Measurements from ENCODE around the gene RNPEPL1. TPM values are rescaled to one million over a fixed set of nuclear protein-coding genes. Genes with fewer than 3 reads are reported as not detected.

Gene RNPEPL1
- total and polyA plus RNA-seq, 5 donors from 2014 or later = 28.5 to 167 (median 70.8) TPM

DNA sequence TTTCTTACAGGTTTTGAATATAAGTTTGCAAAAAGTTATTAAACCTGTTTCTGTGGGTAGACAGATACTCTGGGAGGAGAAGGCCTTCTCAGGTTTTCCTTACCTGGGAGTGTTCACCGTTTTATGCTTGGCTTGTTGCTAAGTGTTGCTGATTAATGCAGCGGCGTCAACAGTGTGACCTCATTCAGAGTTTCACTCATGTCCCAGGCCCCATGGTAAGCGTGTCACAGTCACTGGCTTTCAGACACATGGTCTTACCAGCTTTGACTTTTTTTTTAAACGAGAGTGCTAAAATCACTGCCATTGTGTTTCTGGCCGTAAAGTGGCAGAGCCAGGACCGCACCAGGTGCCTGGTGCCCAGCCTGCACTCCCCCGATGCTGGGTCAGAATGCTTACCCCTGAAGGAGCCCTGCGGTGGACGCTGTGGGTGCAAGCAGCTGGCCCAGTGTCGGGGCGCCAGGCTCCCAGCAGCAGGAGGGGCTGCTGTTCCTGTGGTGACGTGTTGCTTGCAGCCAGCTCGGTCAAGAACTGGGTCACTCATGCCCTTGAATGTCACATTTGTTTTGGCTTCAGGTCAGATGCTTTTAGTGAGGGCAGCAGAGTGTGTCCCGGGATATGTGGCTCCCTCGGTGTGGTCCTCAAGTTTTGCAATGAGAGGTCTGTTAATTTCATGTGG is 21.7 kb downstream of the RNPEPL1 start:
- no peak overlapping the region for H3K27ac ChIP-seq (ENCODE audit: insufficient read depth, low read length, poor library complexity, severe bottlenecking)
- H3K4me3 ChIP-seq (ENCODE audit: low read depth, low read length) = no peak overlapping the region
- peaks cover 30% of the 10 kb centered on the region for H3K4me1 ChIP-seq (ENCODE audit: control insufficient read depth, insufficient read depth, low read length, poor library complexity, severe bottlenecking)
- peaks cover 35% of the 10 kb centered on the region for H3K36me3 ChIP-seq (ENCODE audit: control insufficient read depth, insufficient read depth, low read length)
- no peaks in the 10 kb centered on the region for H3K9me3 ChIP-seq (ENCODE audit: control insufficient read depth in 2 of 2, low read length in 2 of 2)
- DNase-seq = no peak
- no peaks in the 10 kb centered on the region for H3K27me3 ChIP-seq (ENCODE audit: control insufficient read depth, insufficient read depth, low read length)
- no peaks in the 10 kb centered on the region for H3K9me3 Mint-ChIP-seq
- peaks cover 0 to 43% (median 20%) of the 10 kb centered on the region in 4 donors for H3K4me1 Mint-ChIP-seq
- H3K27me3 Mint-ChIP-seq = no peaks in the 10 kb centered on the region
- no peak overlapping the region for H3K27ac Mint-ChIP-seq
- no peak for ATAC-seq (ENCODE audit: low read depth in 2 of 2)
- H3K4me3 Mint-ChIP-seq = peak overlapping the region in 1 of 4 donors; percentile 58
- no peaks in the 10 kb centered on the region for H3K36me3 Mint-ChIP-seq

DNA sequence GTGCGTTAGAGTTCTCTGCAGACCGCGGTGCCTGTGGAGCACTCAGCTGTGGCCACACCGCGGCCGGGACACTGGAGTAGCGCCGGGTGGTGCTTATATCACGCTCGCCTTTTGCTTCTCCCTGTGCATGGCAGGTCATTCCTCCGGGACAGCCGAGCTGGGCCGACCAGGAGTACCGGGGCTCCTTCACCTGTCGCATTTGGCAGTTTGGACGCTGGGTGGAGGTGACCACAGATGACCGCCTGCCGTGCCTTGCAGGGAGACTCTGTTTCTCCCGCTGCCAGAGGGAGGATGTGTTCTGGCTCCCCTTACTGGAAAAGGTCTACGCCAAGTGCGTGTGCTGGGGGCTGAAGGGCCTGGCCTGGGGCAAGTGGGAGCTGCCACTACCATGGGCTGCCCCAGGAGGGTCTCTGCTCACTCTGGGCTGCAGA is 22.4 kb downstream of the RNPEPL1 start:
- Histone ChIP-seq H3K9me3 (ENCODE audit: control insufficient read depth in 2 of 2, low read length in 2 of 2) (no peaks in the 10 kb centered on the region), H3K27ac (ENCODE audit: insufficient read depth, low read length, poor library complexity, severe bottlenecking) (no peak overlapping the region), H3K4me3 (ENCODE audit: low read depth, low read length) (no peak overlapping the region), H3K36me3 (ENCODE audit: control insufficient read depth, insufficient read depth, low read length) (peaks cover 35% of the 10 kb centered on the region), H3K4me1 (ENCODE audit: control insufficient read depth, insufficient read depth, low read length, poor library complexity, severe bottlenecking) (peaks cover 23% of the 10 kb centered on the region), H3K27me3 (ENCODE audit: control insufficient read depth, insufficient read depth, low read length) (no peaks in the 10 kb centered on the region)
- no peaks in the 10 kb centered on the region for H3K27me3 Mint-ChIP-seq
- ATAC-seq (ENCODE audit: low read depth in 2 of 2) = no peak
- peaks cover 0 to 36% (median 19%) of the 10 kb centered on the region in 4 donors for H3K4me1 Mint-ChIP-seq
- no peaks in the 10 kb centered on the region for H3K36me3 Mint-ChIP-seq
- no peak overlapping the region for H3K27ac Mint-ChIP-seq
- H3K9me3 Mint-ChIP-seq = no peaks in the 10 kb centered on the region
- H3K4me3 Mint-ChIP-seq = peak overlapping the region in 2 of 4 donors; percentile 58 to 64
- DNase-seq = no peak

DNA sequence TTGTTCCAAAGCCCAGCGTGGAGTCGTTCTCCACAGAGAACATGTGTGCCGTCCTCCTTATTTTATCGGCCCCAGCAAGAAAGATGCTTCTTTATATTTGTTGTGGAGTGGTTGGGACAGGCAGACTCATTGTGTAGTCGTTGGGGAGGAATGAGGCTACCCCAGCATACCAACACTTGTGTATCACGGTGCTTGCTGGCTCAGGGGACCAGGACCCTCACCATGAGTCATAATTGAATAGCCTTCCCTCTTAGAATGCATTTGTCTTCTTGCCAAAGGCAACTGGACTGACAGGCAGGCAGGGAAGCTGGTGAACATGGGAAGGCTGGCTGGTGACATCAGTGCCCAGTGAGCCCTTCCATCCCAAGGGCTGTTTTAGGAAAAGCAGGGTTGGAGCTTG is 22.9 kb downstream of the RNPEPL1 start:
- ATAC-seq (ENCODE audit: low read depth in 2 of 2) = no peak

DNA sequence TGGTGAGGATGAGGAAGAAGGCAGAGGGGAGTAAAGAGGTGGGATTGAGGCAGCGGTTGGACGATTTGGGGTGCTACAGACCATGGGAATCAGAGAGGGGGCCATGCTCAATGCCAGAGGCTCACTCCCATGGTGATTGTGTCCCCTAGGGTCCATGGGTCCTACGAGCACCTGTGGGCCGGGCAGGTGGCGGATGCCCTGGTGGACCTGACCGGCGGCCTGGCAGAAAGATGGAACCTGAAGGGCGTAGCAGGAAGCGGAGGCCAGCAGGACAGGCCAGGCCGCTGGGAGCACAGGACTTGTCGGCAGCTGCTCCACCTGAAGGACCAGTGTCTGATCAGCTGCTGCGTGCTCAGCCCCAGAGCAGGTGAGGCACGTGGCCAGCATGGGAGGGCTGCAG is 23.5 kb downstream of the RNPEPL1 start:
- Histone ChIP-seq H3K9me3 (ENCODE audit: control insufficient read depth in 2 of 2, low read length in 2 of 2) (no peaks in the 10 kb centered on the region), H3K4me3 (ENCODE audit: low read depth, low read length) (no peak overlapping the region), H3K4me1 (ENCODE audit: control insufficient read depth, insufficient read depth, low read length, poor library complexity, severe bottlenecking) (peaks cover 20% of the 10 kb centered on the region), H3K27me3 (ENCODE audit: control insufficient read depth, insufficient read depth, low read length) (no peaks in the 10 kb centered on the region), H3K36me3 (ENCODE audit: control insufficient read depth, insufficient read depth, low read length) (peaks cover 41% of the 10 kb centered on the region), H3K27ac (ENCODE audit: insufficient read depth, low read length, poor library complexity, severe bottlenecking) (no peak overlapping the region)
- no peak overlapping the region for H3K4me3 Mint-ChIP-seq
- no peaks in the 10 kb centered on the region for H3K27me3 Mint-ChIP-seq
- no peaks in the 10 kb centered on the region for H3K36me3 Mint-ChIP-seq
- H3K27ac Mint-ChIP-seq = peak overlapping the region in 1 of 3 donors; percentile 56
- ATAC-seq (ENCODE audit: low read depth in 2 of 2) (no peak), DNase-seq (no peak)
- H3K4me1 Mint-ChIP-seq = peaks cover 0 to 31% (median 17%) of the 10 kb centered on the region in 4 donors
- H3K9me3 Mint-ChIP-seq = no peaks in the 10 kb centered on the region

More for the DNA sequence above, 22.9 kb downstream of the RNPEPL1 start:
- no peaks in the 10 kb centered on the region for H3K27me3 ChIP-seq (ENCODE audit: control insufficient read depth, insufficient read depth, low read length)
- Mint-ChIP-seq H3K9me3 (no peaks in the 10 kb centered on the region), H3K27me3 (no peaks in the 10 kb centered on the region), H3K4me1 (peaks cover 0 to 31% (median 17%) of the 10 kb centered on the region in 4 donors), H3K36me3 (no peaks in the 10 kb centered on the region), H3K27ac (peak overlapping the region in 1 of 3 donors; percentile 56), H3K4me3 (peak overlapping the region in 1 of 4 donors; percentile 58)
- no peak overlapping the region for H3K4me3 ChIP-seq (ENCODE audit: low read depth, low read length)
- no peaks in the 10 kb centered on the region for H3K9me3 ChIP-seq (ENCODE audit: control insufficient read depth in 2 of 2, low read length in 2 of 2)
- H3K27ac ChIP-seq (ENCODE audit: insufficient read depth, low read length, poor library complexity, severe bottlenecking) = no peak overlapping the region
- H3K4me1 ChIP-seq (ENCODE audit: control insufficient read depth, insufficient read depth, low read length, poor library complexity, severe bottlenecking) = peaks cover 20% of the 10 kb centered on the region
- peaks cover 36% of the 10 kb centered on the region for H3K36me3 ChIP-seq (ENCODE audit: control insufficient read depth, insufficient read depth, low read length)
- no peak for DNase-seq

DNA sequence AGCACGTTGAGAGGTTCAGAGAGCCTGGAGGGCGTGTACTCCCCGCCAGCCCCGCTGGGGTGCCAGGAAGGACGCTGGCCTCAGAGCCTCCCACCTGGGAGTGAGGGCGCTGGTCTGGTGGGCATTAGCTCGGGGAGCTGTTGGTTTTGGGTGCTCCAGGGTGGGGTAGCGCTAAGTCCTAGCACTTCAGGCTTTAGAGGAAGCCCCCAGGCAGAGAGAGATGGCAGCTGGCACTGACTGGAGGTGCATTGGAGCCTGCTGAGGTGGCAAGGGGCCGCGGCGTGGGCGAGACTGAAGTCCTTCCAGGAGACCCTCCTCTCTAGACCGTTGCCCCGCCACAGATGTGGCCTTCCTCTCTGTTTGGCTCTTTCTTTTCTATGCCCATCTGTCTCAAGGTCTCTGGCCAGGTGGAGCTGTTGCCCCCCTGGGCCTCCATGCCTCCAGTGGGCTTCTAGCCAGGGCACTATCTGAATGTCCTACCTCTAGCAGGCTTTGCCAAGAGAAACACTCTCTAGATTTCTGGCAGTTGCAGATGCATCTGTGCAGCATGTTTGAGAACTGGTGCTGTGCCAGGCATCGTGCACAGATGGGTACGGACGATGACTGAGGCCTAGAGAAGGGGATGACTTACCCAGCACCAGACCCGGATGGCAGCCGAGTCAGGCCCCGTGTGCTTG is 24.9 kb downstream of the RNPEPL1 start:
- Mint-ChIP-seq H3K4me1 (peaks cover 0 to 20% (median 10%) of the 10 kb centered on the region in 4 donors), H3K4me3 (no peak overlapping the region), H3K36me3 (no peaks in the 10 kb centered on the region), H3K27ac (no peak overlapping the region), H3K9me3 (no peaks in the 10 kb centered on the region), H3K27me3 (no peaks in the 10 kb centered on the region)
- DNase-seq (no peak), ATAC-seq (ENCODE audit: low read depth in 2 of 2) (no peak)
- Histone ChIP-seq H3K27me3 (ENCODE audit: control insufficient read depth, insufficient read depth, low read length) (no peaks in the 10 kb centered on the region), H3K9me3 (ENCODE audit: control insufficient read depth in 2 of 2, low read length in 2 of 2) (no peaks in the 10 kb centered on the region), H3K4me3 (ENCODE audit: low read depth, low read length) (no peak overlapping the region), H3K36me3 (ENCODE audit: control insufficient read depth, insufficient read depth, low read length) (peaks cover 45% of the 10 kb centered on the region), H3K27ac (ENCODE audit: insufficient read depth, low read length, poor library complexity, severe bottlenecking) (no peak overlapping the region), H3K4me1 (ENCODE audit: control insufficient read depth, insufficient read depth, low read length, poor library complexity, severe bottlenecking) (peaks cover 8% of the 10 kb centered on the region)

DNA sequence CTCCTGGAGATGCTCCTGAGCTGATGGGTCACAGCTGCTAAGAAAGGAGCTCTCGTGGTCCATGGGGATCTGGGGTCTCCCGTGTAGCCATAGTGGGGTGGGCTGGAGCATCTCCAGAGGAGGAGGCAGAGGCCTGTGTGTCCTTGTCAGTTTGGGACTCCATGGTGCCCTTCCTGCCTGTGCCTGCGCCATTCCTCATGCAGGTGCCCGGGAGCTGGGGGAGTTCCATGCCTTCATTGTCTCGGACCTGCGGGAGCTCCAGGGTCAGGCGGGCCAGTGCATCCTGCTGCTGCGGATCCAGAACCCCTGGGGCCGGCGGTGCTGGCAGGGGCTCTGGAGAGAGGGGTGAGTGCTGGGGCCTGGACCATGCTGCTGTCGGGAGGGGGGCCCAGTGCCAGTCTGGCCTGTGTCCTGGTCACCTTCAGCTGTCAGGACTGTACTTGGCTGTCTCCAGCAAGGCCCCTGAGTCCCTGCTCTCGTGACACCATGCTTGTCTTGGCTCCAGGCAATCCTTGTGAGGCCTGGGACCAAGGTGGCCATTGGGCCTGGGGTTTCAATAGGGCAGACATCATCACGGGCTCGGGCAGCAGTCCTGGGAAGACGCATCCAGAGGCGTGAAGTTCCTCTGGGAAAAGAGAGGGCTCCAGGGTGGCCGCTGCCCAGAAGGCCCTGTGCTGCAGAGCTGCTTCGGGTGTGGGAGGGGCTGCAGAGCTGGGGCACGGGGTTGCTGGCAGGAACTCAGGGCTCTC is 25.6 kb downstream of the RNPEPL1 start:
- Histone ChIP-seq H3K4me1 (ENCODE audit: control insufficient read depth, insufficient read depth, low read length, poor library complexity, severe bottlenecking) (peaks cover 1% of the 10 kb centered on the region), H3K36me3 (ENCODE audit: control insufficient read depth, insufficient read depth, low read length) (peaks cover 48% of the 10 kb centered on the region), H3K9me3 (ENCODE audit: control insufficient read depth in 2 of 2, low read length in 2 of 2) (no peaks in the 10 kb centered on the region), H3K27ac (ENCODE audit: insufficient read depth, low read length, poor library complexity, severe bottlenecking) (no peak overlapping the region), H3K27me3 (ENCODE audit: control insufficient read depth, insufficient read depth, low read length) (no peaks in the 10 kb centered on the region), H3K4me3 (ENCODE audit: low read depth, low read length) (no peak overlapping the region)
- Mint-ChIP-seq H3K36me3 (no peaks in the 10 kb centered on the region), H3K9me3 (no peaks in the 10 kb centered on the region), H3K27ac (no peak overlapping the region), H3K4me1 (peaks cover 0 to 13% (median 3%) of the 10 kb centered on the region in 4 donors), H3K27me3 (no peaks in the 10 kb centered on the region), H3K4me3 (no peak overlapping the region)
- no peak for DNase-seq
- ATAC-seq (ENCODE audit: low read depth in 2 of 2) = no peak

DNA sequence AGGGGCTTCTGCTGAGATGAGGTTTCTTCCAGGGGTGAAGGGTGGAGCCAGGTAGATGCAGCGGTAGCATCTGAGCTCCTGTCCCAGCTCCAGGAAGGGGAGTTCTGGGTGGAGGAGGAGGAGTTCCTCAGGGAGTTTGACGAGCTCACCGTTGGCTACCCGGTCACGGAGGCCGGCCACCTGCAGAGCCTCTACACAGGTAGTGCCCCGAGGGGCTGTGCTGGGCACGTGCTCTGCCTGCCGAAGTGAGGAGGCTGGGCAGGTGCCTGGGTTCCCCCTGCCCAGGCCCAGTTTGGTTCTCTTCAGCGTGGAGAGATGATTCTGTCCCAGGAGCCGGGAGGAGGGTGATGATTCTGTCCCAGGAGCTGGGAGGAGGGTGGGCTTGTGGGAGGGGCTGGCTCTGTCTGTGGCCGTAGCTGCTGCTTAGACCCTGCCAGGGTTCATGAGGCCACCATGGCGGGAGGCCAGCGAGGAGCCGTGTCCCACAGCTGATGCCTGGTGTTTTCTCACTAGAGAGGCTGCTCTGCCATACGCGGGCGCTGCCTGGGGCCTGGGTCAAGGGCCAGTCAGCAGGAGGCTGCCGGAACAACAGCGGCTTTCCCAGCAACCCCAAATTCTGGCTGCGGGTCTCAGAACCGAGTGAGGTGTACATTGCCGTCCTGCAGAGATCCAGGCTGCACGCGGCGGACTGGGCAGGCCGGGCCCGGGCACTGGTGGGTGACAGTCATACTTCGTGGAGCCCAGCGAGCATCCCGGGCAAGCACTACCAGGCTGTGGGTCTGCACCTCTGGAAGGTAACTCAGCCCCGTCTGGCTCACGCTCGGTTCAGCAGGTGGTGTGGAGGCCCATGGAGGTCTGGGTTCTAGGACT is 26.5 kb downstream of the RNPEPL1 start:
- Histone ChIP-seq H3K4me3 (ENCODE audit: low read depth, low read length) (no peak overlapping the region), H3K27me3 (ENCODE audit: control insufficient read depth, insufficient read depth, low read length) (no peaks in the 10 kb centered on the region), H3K36me3 (ENCODE audit: control insufficient read depth, insufficient read depth, low read length) (peaks cover 49% of the 10 kb centered on the region), H3K27ac (ENCODE audit: insufficient read depth, low read length, poor library complexity, severe bottlenecking) (no peak overlapping the region), H3K9me3 (ENCODE audit: control insufficient read depth in 2 of 2, low read length in 2 of 2) (no peaks in the 10 kb centered on the region), H3K4me1 (ENCODE audit: control insufficient read depth, insufficient read depth, low read length, poor library complexity, severe bottlenecking) (no peaks in the 10 kb centered on the region)
- no peak overlapping the region for H3K27ac Mint-ChIP-seq
- no peaks in the 10 kb centered on the region for H3K9me3 Mint-ChIP-seq
- H3K4me1 Mint-ChIP-seq = peaks cover 0 to 6% (median 0%) of the 10 kb centered on the region in 4 donors
- H3K4me3 Mint-ChIP-seq = no peak overlapping the region
- no peak for DNase-seq
- H3K36me3 Mint-ChIP-seq = peaks cover 2% of the 10 kb centered on the region
- ATAC-seq (ENCODE audit: low read depth in 2 of 2) = no peak
- no peaks in the 10 kb centered on the region for H3K27me3 Mint-ChIP-seq

Measured in CD4-positive, CD25-positive, alpha-beta regulatory T cell (primary cell).